Measurements from ENCODE around the gene GORASP1. TPM values are rescaled to one million over a fixed set of nuclear protein-coding genes. Genes with fewer than 3 reads are reported as not detected.
A peak's percentile ranks its signal among the peaks of the same experiment; 100 is the strongest.

GORASP1 gene
- total RNA-seq, 2 experiments from 2014 or later: 52.0 to 53.1 TPM

DNA sequence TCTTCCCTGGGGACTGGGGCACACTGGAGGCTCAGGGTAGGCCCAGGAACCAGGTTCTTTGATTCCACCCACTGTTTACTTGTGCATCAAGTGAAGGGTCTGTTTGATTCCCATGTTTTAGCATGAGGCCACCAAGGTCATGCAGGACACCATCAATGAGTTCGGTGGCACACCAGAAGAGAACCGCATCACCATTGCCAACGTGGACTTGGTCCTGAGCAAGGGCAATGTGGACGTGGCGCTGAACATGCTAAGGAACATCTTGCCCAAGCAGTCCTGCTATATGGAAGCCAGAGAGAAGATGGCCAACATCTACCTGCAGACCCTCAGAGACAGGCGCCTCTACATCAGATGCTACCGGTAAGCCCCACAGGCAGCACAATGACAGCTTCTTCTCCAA is 21.5 kb upstream of the GORASP1 start:
- DNase-seq: no peak
- H3K4me3 Mint-ChIP-seq: no peak overlapping the region
- peak overlapping the region; percentile 9 for H3K27ac Mint-ChIP-seq
- no peaks in the 10 kb centered on the region for H3K36me3 Mint-ChIP-seq (ENCODE audit: low read depth)
- POLR2A ChIA-PET: interaction anchor here (1.1 to 2.5 kb wide), 3 partner anchors 15 to 21 kb away, joined by 3 to 20 read pairs (median 12); partner anchors contain the start of genes GORASP1 and TTC21A
- peaks cover 24% of the 10 kb centered on the region for H3K4me1 Mint-ChIP-seq
- no peaks in the 10 kb centered on the region for H3K9me3 Mint-ChIP-seq
- CTCF ChIA-PET: interaction anchor here (1.4 to 4.2 kb wide), 4 partner anchors 18 to 161 kb away, joined by 4 to 96 read pairs (median 13); no protein-coding TSS in a partner anchor
- H3K27me3 Mint-ChIP-seq: no peaks in the 10 kb centered on the region

DNA sequence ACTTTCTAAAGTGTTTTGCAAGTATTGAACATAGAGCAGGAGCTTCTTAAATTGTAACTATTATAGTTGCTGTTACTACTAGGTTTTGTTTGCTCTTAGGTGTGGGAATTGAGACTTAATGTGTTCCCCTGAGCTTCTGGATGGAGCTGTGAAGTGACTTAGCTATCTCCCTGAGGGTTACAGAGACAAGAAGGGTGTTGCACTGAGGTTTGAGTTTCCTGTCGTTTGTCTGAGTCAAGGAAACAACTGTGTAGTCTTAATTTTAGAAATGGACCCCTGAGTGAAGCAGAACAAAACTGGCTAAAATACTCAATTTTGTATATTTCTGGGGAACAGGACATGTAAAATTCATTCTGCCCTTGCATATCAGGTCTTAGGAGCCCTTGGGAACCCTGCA is 20.5 kb upstream of the GORASP1 start:
- Mint-ChIP-seq H3K4me3 (no peak overlapping the region), H3K27me3 (no peaks in the 10 kb centered on the region), H3K36me3 (ENCODE audit: low read depth) (no peaks in the 10 kb centered on the region), H3K27ac (peak overlapping the region; percentile 72), H3K9me3 (no peaks in the 10 kb centered on the region), H3K4me1 (peaks cover 24% of the 10 kb centered on the region)
- no peak for DNase-seq
- CTCF ChIA-PET: interaction anchor here (0.9 to 4.2 kb wide), 8 partner anchors 9 to 162 kb away, joined by 3 to 96 read pairs (median 4); partner anchors contain the start of genes GORASP1 and TTC21A
- POLR2A ChIA-PET: interaction anchor here (0.9 to 2.5 kb wide), 13 partner anchors 8 to 268 kb away, joined by 3 to 20 read pairs (median 4); partner anchors contain the start of genes GORASP1 and TTC21A

DNA sequence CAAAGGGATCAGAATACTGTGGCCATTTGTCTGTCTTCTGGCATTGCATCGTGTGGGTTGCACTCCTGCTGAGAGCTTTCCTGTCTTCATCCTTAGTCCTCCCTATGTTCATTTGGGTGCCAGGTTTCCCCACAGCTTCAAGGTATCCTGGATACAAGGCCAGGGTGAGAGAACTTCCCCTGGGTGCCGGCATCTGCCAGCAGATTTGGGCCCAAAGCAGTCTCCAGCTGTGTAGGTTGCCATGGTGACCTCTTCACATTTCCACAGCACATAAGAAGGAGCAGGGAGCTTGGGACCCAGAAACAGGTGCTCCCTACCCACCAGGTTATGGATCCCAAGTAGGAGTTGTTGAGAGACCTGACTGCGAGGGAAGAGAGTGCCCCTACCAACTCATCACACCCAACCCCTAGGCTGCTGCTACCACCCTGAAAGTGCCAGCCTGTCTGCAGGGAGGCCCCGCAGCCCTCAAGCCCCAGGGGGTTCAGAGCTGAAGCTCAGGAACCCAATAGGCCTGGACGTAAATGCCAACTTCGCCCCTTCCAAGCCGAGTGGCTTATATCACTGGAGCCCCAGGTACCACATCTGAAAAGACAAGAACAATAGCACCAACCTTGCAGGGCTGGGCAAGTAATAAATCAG is 20.0 kb upstream of the GORASP1 start:
- H3K27me3 Mint-ChIP-seq: no peaks in the 10 kb centered on the region
- POLR2A ChIA-PET: interaction anchor here (0.5 to 2.5 kb wide), 14 partner anchors 9 to 269 kb away, joined by 3 to 20 read pairs (median 4); partner anchors contain the start of genes GORASP1 and TTC21A
- no peaks in the 10 kb centered on the region for H3K9me3 Mint-ChIP-seq
- CTCF ChIA-PET: interaction anchor here (0.7 to 4.2 kb wide), 14 partner anchors 9 to 251 kb away, joined by 3 to 96 read pairs (median 4); partner anchors contain the start of genes GORASP1 and TTC21A
- peaks cover 24% of the 10 kb centered on the region for H3K4me1 Mint-ChIP-seq
- no peaks in the 10 kb centered on the region for H3K36me3 Mint-ChIP-seq (ENCODE audit: low read depth)
- peak overlapping the region; percentile 72 for H3K27ac Mint-ChIP-seq
- no peak overlapping the region for H3K4me3 Mint-ChIP-seq
- no peak for DNase-seq

DNA sequence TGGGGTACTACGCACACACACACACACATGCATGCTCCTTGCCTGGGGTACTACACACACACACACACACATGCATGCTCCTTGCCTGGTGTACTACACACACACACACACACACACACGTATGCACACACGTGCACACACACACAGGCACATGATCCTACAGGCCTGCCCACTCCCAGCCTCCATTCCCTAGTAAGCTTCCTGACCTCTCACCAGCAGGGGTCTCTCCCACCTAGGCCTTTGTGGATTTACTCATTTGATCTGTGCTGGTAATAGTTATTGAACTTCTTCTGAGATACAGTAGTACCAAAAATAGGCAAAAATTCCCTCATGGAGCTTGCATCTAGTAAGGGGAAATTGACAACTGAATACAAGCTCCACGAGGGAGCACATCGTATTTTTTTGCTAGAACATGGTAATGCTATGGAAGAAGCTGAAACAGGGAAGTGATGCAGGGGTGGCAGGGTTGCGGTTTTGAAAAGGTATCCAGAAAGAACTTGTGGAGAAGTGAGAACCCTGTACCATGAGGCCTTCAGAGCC is 19.2 kb upstream of the GORASP1 start:
- ChIA-PET CTCF (interaction anchor here (0.7 to 4.2 kb wide), 12 partner anchors 8 to 252 kb away, joined by 3 to 96 read pairs (median 4); partner anchors contain the start of genes GORASP1 and TTC21A), POLR2A (interaction anchor here (0.5 to 2.5 kb wide), 10 partner anchors 9 to 161 kb away, joined by 3 to 20 read pairs (median 4); partner anchors contain the start of genes GORASP1 and TTC21A)
- no peak overlapping the region for H3K4me3 Mint-ChIP-seq
- no peak for DNase-seq
- no peak overlapping the region for H3K27ac Mint-ChIP-seq
- H3K4me1 Mint-ChIP-seq: peaks cover 24% of the 10 kb centered on the region
- no peaks in the 10 kb centered on the region for H3K27me3 Mint-ChIP-seq
- no peaks in the 10 kb centered on the region for H3K36me3 Mint-ChIP-seq (ENCODE audit: low read depth)
- no peaks in the 10 kb centered on the region for H3K9me3 Mint-ChIP-seq

DNA sequence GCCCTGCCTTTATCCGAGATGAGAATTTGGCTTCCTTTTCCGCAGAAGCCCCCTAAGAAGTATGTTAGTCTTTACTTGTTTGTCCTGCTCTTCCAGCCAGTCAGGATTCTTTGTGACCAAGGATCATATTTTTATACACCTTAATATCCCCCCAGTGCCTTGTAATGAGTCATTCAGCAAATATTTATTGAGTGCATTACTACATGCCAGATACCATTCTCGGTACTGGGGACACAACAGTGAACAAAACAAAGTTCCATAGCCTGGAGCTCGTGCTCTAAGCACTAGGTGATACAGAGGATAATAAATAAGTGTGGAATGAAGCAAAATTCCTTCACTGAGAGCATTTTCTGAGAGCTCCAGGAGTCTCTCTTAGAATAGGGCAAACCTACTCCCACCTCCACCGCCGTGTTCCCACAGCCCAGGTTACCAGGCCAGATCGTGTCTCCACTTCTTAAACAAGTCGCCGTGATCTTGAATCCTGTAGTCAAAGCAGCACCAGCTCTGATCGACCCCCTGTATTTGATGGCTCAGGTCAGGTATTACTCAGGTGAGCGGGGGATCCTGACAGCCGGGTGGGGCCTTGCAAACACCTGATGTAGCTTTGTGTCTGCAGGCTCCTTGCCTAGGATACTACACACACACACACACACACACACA is 18.5 kb upstream of the GORASP1 start:
- Mint-ChIP-seq H3K4me3 (no peak overlapping the region), H3K36me3 (ENCODE audit: low read depth) (no peaks in the 10 kb centered on the region), H3K27ac (no peak overlapping the region), H3K27me3 (no peaks in the 10 kb centered on the region), H3K9me3 (no peaks in the 10 kb centered on the region), H3K4me1 (peaks cover 24% of the 10 kb centered on the region)
- DNase-seq: no peak
- ChIA-PET CTCF (interaction anchor here (0.8 to 4.2 kb wide), 6 partner anchors 9 to 164 kb away, joined by 3 to 96 read pairs (median 12); partner anchors contain the start of genes GORASP1 and TTC21A), POLR2A (interaction anchor here (1.1 to 1.9 kb wide), 3 partner anchors 10 to 21 kb away, joined by 3 to 7 read pairs (median 4); no protein-coding TSS in a partner anchor)

DNA sequence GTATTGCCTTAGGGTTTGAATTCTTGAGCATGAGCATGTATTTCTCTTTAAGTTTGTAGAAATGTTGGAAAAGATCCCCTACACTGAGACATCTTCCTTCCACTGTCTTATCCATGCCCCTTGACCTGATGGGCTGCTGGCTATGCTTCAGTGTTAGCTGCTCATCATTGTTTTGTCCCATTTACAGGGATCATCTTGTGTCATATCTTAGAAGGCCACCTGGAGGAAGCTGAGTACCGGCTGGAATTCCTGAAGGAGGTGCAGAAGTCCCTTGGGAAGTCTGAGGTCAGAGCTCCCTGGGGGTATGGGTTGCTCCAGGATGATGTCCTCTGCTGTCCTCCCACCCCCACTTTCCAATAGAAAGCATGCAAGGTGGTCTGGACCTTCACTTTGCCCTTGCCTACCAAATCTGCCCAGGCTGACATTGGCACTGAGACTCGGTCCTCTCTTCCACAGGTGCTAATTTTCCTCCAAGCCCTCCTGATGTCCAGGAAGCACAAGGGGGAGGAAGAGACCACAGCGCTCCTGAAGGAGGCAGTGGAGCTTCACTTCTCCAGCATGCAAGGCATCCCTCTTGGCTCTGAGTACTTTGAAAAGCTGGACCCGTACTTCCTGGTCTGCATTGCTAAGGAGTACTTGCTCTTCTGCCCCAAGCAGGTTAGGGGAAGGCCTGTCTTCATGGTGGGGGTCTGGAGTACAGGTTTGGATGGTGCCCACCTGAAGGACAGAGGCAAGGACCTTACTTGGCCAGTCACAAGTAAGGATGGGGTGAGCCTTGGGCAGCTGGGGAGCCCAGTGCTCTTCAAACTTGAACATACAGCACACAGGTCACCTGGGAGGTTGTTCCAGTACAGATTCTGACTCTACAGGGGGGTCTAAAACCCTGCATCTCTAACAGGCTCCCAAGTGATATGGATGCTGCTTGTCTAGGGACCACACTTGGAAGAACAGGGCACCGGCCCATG is 17.7 kb upstream of the GORASP1 start:
- no peaks in the 10 kb centered on the region for H3K9me3 Mint-ChIP-seq
- no peak overlapping the region for H3K27ac Mint-ChIP-seq
- CTCF ChIA-PET: interaction anchor here (0.8 to 4.2 kb wide), 5 partner anchors 24 to 253 kb away, joined by 3 to 96 read pairs (median 4); no protein-coding TSS in a partner anchor
- no peak for DNase-seq
- no peaks in the 10 kb centered on the region for H3K27me3 Mint-ChIP-seq
- H3K4me1 Mint-ChIP-seq: peaks cover 23% of the 10 kb centered on the region
- no peak overlapping the region for H3K4me3 Mint-ChIP-seq
- POLR2A ChIA-PET: interaction anchor here (1.1 kb wide), 1 partner anchor 22 kb away, joined by 3 read pairs; no protein-coding TSS in a partner anchor
- H3K36me3 Mint-ChIP-seq (ENCODE audit: low read depth): no peaks in the 10 kb centered on the region

DNA sequence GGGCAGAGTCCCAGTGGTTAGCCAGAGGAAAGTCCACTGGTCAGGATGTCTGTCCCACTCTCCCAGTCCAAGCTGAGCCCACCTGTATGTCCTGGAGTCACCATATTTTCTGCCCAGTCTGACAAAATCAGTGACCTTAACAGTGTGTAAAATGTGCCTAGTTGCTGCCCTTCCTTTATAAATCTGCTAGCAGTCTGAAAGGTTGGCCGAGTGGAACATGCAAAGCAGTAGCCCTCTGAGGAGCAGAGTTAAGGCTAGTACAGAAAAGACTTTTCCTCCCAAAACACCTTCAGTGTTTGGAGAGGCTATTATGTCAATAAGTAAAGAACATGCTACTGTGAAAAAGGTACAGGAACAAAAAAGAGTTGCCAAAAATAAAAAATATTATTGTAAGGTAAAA is 15.4 kb upstream of the GORASP1 start:
- peaks cover 1% of the 10 kb centered on the region for H3K27me3 Mint-ChIP-seq
- POLR2A ChIA-PET: no interaction called here
- CTCF ChIA-PET: interaction anchor here (0.7 to 1.4 kb wide), 2 partner anchors 9 to 169 kb away, joined by 3 to 4 read pairs; no protein-coding TSS in a partner anchor
- no peak overlapping the region for H3K4me3 Mint-ChIP-seq
- no peaks in the 10 kb centered on the region for H3K36me3 Mint-ChIP-seq (ENCODE audit: low read depth)
- no peaks in the 10 kb centered on the region for H3K9me3 Mint-ChIP-seq
- no peak overlapping the region for H3K27ac Mint-ChIP-seq
- DNase-seq: no peak
- peaks cover 15% of the 10 kb centered on the region for H3K4me1 Mint-ChIP-seq

DNA sequence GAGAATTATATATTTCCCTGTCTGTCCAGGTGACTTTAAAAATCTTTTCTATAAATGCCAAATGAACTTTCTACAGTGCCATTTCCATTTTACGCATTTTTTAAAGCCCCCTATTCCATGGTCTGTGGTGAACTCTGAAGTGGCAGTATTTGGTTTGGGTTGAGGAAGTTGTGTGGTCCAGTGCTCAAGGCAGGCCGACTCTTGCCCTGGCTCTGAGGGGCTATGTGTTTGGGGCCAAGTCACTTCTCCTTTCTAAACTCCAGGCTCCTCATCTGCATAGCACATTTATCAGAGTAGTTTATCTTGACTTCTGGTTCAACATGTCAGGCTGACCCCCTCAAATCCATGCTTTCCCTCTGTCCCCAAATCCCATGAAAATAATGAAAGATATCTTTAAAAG is 14.2 kb upstream of the GORASP1 start:
- Mint-ChIP-seq H3K4me3 (no peak overlapping the region), H3K9me3 (no peaks in the 10 kb centered on the region), H3K27me3 (peaks cover 1% of the 10 kb centered on the region), H3K4me1 (peaks cover 3% of the 10 kb centered on the region), H3K27ac (no peak overlapping the region), H3K36me3 (ENCODE audit: low read depth) (no peaks in the 10 kb centered on the region)
- ChIA-PET CTCF (no interaction called here), POLR2A (no interaction called here)
- DNase-seq: no peak

DNA sequence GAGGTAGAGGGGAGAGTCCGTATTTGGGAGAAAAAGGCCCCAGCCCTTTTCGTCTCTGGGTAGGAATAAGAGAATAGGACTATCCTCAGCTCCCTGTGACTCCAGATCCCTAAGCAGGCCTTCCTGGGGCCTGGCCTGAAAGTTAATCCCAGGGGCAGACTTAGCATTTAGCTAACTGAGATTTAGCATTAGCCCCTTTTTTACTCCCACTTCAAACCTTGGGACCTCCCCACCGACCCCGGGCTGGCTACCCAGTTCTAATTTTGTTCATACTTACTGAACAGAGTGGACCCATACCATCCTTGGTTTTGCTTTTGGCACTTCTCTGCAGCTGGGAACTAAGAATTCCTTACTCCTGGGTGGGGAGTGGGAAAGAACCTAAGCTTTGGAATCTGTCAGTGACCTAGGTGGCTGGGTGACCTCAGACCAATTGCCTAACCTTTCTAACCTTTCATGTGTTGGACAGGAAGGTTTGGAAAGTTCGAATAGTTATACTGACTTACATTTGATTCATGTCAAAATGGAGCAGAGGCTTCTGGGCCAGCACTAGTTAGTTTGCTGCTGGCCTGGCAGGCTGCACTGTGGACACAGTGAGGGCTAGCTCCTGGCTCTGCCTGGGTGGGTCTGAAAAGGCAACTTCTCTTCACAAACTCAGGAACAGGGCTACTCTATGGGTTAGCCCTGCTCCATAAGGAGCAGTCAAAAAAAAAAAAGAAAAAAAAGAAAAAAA is 11.7 kb upstream of the GORASP1 start:
- POLR2A ChIA-PET: no interaction called here
- CTCF ChIA-PET: interaction anchor here (1.8 to 2.0 kb wide), 2 partner anchors 9 to 169 kb away, joined by 5 to 8 read pairs; no protein-coding TSS in a partner anchor
- H3K36me3 Mint-ChIP-seq (ENCODE audit: low read depth): no peaks in the 10 kb centered on the region

DNA sequence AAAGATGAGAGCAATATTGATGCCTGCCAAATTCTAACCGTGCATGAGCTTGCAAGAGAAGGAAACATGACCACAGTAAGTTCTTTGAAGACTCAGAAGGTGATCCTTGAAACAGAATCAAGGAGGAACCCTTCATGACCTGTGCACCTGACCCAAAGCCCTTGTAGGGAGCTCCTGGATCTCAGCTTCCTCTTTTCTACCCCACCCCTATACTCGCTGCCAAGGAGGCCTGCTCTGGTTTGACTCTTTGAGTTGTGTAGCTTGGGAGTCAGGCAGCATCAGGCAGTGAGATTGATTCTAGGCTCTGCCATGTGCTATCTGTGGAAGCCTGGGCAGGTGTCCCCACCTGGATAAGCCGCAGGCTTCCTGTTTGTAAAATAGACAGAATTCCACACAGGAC is 10.7 kb upstream of the GORASP1 start:
- peaks cover 1% of the 10 kb centered on the region for H3K27me3 Mint-ChIP-seq
- ChIA-PET POLR2A (interaction anchor here (1.2 kb wide), 1 partner anchor 9 kb away, joined by 6 read pairs; no protein-coding TSS in a partner anchor), CTCF (interaction anchor here (1.4 to 2.0 kb wide), 3 partner anchors 10 to 174 kb away, joined by 5 to 8 read pairs (median 7); no protein-coding TSS in a partner anchor)
- no peaks in the 10 kb centered on the region for H3K9me3 Mint-ChIP-seq
- H3K4me1 Mint-ChIP-seq: no peaks in the 10 kb centered on the region
- no peak overlapping the region for H3K27ac Mint-ChIP-seq
- H3K4me3 Mint-ChIP-seq: no peak overlapping the region
- no peak for DNase-seq
- no peaks in the 10 kb centered on the region for H3K36me3 Mint-ChIP-seq (ENCODE audit: low read depth)

More for the DNA sequence above, 11.7 kb upstream of the GORASP1 start:
- DNase-seq: no peak
- Mint-ChIP-seq H3K27ac (no peak overlapping the region), H3K27me3 (peaks cover 1% of the 10 kb centered on the region), H3K4me1 (no peaks in the 10 kb centered on the region), H3K9me3 (no peaks in the 10 kb centered on the region), H3K4me3 (no peak overlapping the region)

DNA sequence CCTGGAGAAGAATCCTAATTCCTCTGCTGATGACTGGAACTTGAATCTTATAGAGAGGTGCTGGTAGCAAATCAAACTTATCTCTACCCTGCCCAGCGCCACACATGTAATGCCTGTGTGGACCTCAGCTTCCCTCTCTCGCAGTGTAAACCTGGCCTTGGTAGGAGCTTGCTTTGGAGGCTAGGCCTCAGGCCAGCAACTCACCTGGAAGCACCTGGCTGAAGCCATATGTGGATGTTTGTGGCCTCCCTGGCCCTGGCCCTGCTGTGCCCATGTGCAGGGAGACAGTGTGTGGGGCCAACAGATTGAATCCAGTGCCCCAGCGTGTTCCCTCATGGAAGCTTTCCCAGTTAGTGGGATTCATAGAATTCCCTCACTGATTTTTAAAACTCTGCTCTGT is 8.4 kb upstream of the GORASP1 start:
- no peaks in the 10 kb centered on the region for H3K4me1 Mint-ChIP-seq
- DNase-seq: no peak
- POLR2A ChIA-PET: no interaction called here

More for the DNA sequence above, 8.4 kb upstream of the GORASP1 start:
- no peaks in the 10 kb centered on the region for H3K36me3 Mint-ChIP-seq (ENCODE audit: low read depth)
- peaks cover 1% of the 10 kb centered on the region for H3K27me3 Mint-ChIP-seq
- no peak overlapping the region for H3K27ac Mint-ChIP-seq
- H3K4me3 Mint-ChIP-seq: no peak overlapping the region
- H3K9me3 Mint-ChIP-seq: no peaks in the 10 kb centered on the region
- CTCF ChIA-PET: interaction anchor here (1.7 kb wide), 1 partner anchor 172 kb away, joined by 6 read pairs; no protein-coding TSS in a partner anchor
